BJ (cell line): ENCODE measurements around the gene LRP5. TPM values are rescaled to one million over a fixed set of nuclear protein-coding genes. Genes with fewer than 3 reads are reported as not detected.

Experiments
- CTCF ChIA-PET: fragments of 350-600 bp; formaldehyde crosslinking; extraction: SDS; loops from one replicate; lab custom pipeline; 2021; ENCODE audit warnings: antibody characterized with exemption, inconsistent platforms; lab: Yijun Ruan, JAX
- POLR2A ChIA-PET: fragments of 300-600 bp; sonication (Branson Sonifier 250); formaldehyde crosslinking; extraction: SDS; loops from one replicate; lab custom pipeline; 2021; ENCODE audit warnings: antibody characterized with exemption; lab: Charles Lee
- DNase-seq: peaks from one replicate; pipeline ENCODE4 v3.0.0-alpha.2; 2011; ENCODE audit warnings: low read depth
- H3K27me3 ChIP-seq: 2 replicates; pipeline ENCODE4 v1.6.0; 2011; ENCODE audit warnings: low read length; ENCODE audit not compliant: control insufficient read depth, insufficient read depth
- H3K36me3 ChIP-seq: 2 replicates; pipeline ENCODE4 v1.5.1; 2011; ENCODE audit warnings: low read length; ENCODE audit not compliant: control insufficient read depth, insufficient read depth
- H3K4me3 ChIP-seq: 2 replicates; pipeline ENCODE4 v1.5.1; 2011; ENCODE audit warnings: low read depth, mild to moderate bottlenecking, control low read depth, low read length
- CTCF ChIP-seq: IDR thresholded peaks from 2 replicates; pipeline ENCODE4 v1.5.1; 2011; ENCODE audit warnings: low read depth, mild to moderate bottlenecking, control low read depth, inconsistent platforms, low read length, moderate library complexity; ENCODE audit not compliant: insufficient read depth
- polyA plus RNA-seq: library from polyadenylated mRNA; depleted of rRNA; stranded (reverse); fragments of >200 nt; gene quantifications from 2 replicates; pipeline ENCODE4 v1.2.3, GENCODE V29; 2011

LRP5 gene
- polyA plus RNA-seq, 1 experiment = 11.5 TPM

DNA sequence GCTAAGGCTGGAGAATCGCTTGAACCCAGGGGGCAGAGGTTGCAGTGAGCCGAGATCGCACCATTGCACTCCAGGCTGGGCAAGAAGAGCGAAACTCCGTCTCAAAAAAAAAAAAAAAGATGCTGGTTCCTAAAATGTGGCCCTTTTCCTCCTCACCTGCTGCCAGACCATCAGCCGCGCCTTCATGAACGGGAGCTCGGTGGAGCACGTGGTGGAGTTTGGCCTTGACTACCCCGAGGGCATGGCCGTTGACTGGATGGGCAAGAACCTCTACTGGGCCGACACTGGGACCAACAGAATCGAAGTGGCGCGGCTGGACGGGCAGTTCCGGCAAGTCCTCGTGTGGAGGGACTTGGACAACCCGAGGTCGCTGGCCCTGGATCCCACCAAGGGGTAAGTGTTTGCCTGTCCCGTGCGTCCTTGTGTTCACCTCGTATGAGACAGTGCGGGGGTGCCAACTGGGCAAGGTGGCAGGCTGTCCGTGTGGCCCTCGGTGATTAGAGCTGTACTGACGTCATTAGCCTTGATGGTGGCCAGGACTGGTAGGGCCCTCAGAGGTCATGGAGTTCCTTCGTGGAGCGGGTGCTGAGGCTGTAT, 97.5 kb downstream of the LRP5 start:
- no peak for TF ChIP-seq CTCF
- Histone ChIP-seq H3K36me3 (peaks cover 34% of the 10 kb centered on the region), H3K27me3 (no peaks in the 10 kb centered on the region), H3K4me3 (no peak overlapping the region)
- DNase-seq = no peak
- ChIA-PET CTCF (interaction anchor here (0.6 to 1.2 kb wide), 2 partner anchors 25 to 34 kb away, joined by 3 read pairs; no protein-coding TSS in a partner anchor), POLR2A (no interaction called here)

GRCh38 chr11:68411501-68411991, 99.2 kb downstream of the LRP5 start:
- peaks cover 35% of the 10 kb centered on the region for H3K36me3 ChIP-seq
- no peaks in the 10 kb centered on the region for H3K27me3 ChIP-seq
- no peak for DNase-seq
- ChIA-PET CTCF (no interaction called here), POLR2A (no interaction called here)
- H3K4me3 ChIP-seq = no peak overlapping the region
- TF ChIP-seq CTCF = no peak

- peak; percentile 46 for DNase-seq
- CTCF ChIA-PET = interaction anchor here (0.9 kb wide), 1 partner anchor 17 kb away, joined by 3 read pairs; no protein-coding TSS in a partner anchor
- no peak for TF ChIP-seq CTCF
- Histone ChIP-seq H3K4me3 (no peak overlapping the region), H3K36me3 (peaks cover 33% of the 10 kb centered on the region), H3K27me3 (no peaks in the 10 kb centered on the region)
- POLR2A ChIA-PET = no interaction called here
Observed at GRCh38 chr11:68412593-68413475, 100.4 kb downstream of the LRP5 start.

DNA sequence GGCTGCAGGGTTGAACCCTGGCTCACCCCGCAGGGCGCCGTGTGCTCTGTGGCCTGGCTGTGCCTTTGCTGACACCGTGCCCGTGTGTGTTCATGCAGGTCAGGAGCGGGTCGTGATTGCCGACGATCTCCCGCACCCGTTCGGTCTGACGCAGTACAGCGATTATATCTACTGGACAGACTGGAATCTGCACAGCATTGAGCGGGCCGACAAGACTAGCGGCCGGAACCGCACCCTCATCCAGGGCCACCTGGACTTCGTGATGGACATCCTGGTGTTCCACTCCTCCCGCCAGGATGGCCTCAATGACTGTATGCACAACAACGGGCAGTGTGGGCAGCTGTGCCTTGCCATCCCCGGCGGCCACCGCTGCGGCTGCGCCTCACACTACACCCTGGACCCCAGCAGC, 101.2 kb downstream of the LRP5 start:
- peaks cover 34% of the 10 kb centered on the region for H3K36me3 ChIP-seq
- DNase-seq = no peak

More for the DNA sequence above, 101.2 kb downstream of the LRP5 start:
- Histone ChIP-seq H3K4me3 (no peak overlapping the region), H3K27me3 (no peaks in the 10 kb centered on the region)
- ChIA-PET CTCF (interaction anchor here (1.2 kb wide), 1 partner anchor 18 kb away, joined by 3 read pairs; no protein-coding TSS in a partner anchor), POLR2A (no interaction called here)
- no peak for TF ChIP-seq CTCF
